GM18505 (cell line): Measurements from ENCODE around the gene AQP1.

Experiments used
- ATAC-seq: cut with Tn5 transposase; IDR thresholded peaks from one replicate; pipeline ENCODE4 v1.9.1; 2021; ENCODE audit not compliant: unreplicated experiment
- POLR2A ChIP-seq: IDR thresholded peaks from 4 replicates; pipeline ENCODE4 v1.6.1; 2011; ENCODE audit warnings: borderline replicate concordance; ENCODE audit not compliant: insufficient read depth, insufficient read length; ENCODE audit errors: extremely low read depth

The AQP1 gene

DNA sequence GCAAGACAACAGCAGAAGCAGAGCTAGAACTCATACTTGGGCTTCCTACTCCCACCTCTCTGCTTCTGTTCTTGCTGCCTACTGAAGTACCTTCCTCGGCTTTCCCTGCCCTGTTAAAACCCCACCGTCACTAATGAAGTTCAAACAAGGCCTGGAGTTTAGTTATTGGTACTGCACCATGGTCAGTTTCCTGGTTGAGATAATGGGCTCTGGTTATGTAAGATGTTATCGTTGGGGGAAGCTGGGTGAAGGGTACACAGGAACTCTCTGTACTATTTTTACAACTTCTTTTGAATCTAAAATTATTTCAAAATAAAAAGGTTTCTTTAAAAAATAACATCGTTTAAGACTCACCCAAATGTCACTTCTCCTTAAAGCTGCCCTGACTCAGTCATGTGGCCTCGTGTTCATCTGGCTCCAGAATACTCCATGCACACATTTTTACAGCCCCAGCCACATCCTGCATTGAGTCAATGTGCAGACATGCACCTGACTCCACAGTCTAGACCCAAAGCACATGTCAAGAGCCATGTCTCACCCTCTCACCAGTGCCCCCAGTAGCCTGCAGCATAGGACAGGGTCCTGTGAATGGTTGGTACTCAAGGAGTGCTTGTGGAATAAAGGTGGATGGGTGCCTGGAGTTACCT lies 36.9 kb upstream of the AQP1 start:
- ATAC-seq, result no peak
- no peak for TF ChIP-seq POLR2A

DNA sequence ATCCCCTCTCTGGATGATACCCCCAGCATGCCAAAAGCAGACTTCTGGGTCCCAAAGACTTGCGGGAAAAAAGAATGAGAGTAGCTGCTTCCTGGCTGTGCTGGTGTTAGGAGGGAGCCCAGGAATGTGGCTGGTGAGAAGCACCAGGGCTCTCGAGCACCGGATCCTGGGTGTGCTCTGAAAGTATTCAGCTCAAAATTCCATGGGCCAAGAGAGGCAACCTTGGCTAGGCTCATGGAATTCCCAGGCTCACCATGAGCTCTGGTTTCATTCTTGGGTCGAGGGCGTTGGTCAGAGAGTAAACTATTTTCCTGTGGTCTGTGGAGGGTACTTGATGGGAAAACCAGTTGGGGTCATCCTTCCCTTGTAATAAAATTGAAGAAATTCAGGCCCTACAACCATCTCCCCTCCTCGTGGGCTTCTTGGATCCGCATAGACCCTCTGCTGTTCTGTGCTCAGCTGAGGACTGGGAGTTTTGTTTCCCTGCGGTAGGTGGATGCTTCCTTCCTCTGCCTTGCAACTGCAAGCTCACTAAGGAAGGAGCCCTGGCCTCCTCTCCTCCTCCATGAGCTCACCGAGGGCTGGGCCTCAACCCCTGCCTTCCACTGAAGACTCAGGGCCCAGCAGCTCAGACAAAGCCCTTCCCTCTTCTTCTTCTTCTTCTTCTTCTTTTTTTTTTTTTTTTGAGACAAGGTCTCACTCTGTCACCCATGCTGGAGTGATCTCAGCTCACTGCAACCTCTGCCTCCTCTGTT lies 34.5 kb upstream of the AQP1 start:
- no peak for ATAC-seq
- TF ChIP-seq POLR2A, result no peak

DNA sequence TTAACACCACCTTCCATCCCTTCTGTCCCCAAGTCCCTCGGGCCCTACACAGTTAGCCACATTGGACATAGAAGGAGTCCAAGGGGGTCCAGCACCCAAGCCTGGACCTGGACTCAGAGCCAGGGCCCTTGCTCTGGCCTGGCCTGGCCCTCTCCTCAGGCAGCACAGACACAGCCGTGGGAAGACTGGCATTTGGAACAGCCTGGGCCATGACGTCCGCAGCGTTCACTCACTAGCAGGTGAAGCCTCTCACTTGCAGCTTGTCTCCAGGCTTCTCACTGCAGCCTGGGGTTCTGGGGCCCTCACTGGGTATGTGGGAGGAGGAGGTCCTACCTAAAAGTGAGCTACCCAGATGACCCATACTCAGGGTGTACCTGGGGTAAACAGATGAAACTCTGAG lies 33.7 kb upstream of the AQP1 start:
- TF ChIP-seq POLR2A, result no peak
- no peak for ATAC-seq

DNA sequence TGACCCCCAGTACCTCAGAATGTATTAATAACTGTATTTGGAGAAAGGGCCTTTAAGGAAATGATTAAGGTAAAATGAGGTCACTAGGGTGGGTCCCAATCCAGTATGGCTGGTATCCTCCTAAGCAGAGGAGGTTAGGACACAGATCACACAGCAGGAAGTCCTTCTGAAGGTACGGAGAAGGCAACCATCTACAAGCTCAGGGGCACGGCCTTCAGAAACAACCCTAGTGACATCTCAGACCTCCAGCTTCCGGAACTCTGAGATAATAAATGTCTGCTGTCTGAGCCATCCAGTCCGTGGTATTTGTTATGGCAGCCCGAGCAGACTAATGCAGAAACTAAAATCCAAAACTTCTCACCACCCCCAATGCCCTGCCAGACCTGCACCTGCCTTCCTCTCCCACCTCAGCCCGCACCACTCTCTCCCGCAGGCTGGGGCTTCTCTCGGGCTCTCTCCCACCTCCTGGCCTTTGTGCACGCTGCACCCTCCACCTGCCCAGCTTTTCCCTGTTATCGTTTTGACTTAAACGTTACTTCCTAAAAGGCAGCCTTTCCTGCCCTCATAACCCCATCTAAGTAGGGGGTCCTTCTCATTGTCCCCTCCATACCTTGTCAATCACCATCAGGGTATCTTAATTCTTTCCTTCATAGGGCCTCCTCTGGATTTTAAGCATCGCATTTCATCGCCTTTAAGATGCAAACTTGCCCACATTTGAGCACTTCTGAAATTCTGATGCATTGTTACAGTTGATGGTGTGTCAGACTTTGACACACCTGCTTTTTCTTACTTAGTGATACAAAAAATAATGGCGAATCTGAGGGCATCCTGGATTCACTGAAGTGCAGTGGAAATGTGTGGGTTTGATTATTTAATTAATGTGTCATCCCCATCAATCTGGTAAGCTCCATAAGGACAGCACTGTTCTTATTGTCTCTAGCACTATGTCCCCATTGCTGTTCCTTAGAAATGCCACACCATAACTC lies 32.2 kb upstream of the AQP1 start:
- ATAC-seq, result no peak
- TF ChIP-seq POLR2A, result no peak

DNA sequence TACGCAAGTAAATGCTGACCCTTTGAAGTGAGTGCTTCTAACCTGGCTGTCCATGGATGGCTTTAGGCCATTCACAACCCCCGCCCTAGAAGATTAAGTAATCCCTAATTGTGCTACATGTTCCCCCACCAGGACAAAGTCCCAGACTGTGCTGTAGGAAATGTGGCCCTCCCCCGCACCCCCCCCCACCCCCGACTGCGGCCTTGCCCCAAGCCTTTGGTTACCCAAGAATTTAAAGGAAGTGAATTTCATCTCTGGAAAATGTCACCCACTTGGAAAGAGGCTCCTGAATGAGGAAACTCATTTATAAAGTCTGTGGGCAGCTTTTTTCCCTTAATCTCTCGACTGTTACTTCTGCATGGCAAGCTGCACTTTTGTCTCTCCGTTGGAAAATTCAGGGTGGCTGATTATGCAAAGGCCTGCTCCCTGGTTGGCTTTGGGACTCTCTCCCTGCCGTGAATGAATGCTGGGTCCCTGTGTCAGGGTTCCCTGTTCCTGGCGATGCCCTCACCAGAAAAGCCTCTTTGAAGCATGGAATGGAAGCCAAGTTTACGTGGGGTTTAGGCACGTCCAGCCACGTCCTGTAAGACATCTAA lies 31.4 kb upstream of the AQP1 start:
- no peak for ATAC-seq

DNA sequence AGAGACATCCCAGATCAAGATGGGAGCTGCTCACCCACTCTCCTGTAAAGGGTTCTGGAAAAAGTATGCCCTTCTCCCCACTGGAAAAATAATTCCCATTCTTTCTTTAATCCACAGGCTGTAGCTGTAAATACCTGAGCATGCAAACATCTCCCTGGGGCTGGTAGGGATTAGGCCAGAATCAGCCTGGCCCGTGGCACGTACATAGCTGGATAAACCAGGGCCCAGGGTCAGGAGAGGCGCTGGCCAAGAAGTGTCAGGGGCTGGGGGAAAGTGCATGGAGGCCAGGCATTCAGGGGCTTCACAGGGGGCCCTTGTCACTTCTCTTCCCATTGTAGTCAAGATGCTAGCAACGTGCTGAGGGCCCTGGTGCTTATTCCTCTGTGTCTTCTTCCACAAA lies 30.7 kb upstream of the AQP1 start:
- no peak for ATAC-seq
- TF ChIP-seq POLR2A, result no peak

More for the DNA sequence above, 31.4 kb upstream of the AQP1 start:
- no peak for TF ChIP-seq POLR2A

DNA sequence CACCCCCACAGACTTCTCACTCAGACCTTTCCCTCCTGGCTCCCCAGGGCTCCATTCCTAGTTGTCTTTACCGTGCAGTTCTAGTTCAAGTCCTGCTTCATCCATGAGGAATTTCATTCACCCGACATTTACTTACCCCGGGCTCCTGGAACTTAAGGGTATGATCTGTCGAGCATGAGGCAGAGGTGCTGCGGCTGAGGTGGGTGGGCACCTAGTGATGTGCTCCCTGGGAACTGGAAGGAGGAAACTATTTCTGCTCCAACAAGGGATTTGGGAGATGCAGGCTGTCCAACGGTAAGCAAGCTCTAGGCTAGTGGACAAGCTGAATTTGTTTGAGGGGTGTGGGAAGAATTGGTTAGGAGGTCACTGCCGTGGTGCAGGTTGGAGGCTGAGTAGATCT lies 30.2 kb upstream of the AQP1 start:
- TF ChIP-seq POLR2A, result no peak
- no peak for ATAC-seq

DNA sequence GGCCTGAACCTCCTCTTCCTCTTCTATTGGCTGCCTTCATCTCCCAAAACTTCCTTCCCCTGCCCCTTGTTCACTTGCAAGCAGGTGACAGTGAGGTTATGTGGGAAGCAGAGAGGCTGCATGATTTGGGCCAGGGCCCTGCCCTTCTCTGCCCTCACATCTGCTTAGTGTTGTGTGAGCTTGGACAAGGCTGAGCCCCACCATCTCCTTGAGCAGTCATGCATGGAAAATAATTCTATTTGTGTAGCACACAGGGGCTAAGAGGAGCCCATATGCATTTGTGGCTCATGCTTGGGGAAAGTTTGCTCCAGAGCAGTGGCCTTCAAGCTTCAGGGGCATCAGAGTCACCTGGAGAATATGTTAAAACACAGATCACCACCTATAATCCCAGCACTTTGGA lies 26.8 kb upstream of the AQP1 start:
- no peak for TF ChIP-seq POLR2A
- ATAC-seq, result no peak

DNA sequence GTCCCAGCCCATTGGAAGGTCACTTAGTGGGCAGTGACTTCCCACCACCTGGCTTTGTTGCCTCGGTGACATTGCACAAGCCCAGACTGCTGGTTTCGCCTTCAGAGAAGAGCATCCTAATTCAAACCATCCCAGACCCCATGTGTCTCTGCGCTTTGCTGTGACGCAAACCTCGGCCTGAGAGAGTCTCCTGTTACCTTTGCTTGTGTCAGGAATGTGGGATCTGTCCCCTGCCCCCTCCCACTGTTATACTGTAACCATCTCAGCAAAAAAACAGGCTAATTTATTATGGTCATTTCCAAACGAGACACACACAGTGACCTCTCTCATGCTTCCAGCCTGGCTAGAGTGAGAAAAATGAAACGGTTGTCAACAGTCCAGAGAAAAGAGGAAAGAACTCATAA lies 25.0 kb upstream of the AQP1 start:
- no peak for TF ChIP-seq POLR2A
- ATAC-seq, result no peak

DNA sequence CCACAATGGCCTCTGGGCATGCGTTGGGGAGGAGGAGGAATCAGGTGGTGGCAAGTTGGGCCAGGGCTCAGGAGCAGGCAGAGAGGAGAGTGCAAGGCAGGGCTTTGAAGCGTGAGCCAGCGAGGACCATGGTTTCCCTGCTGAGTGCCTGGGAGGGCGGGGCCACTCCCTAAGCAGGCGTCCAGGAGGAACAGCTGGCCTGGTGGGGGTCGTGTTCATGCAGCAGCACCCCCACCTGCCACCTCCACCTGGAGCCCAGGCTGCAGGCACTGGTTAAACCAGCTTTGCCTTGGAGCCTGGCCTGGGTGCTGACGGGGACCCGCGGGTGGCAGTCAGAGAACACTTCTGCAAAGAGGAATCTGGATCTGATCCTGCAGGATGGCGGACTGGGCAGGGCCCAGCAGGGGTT lies 24.2 kb upstream of the AQP1 start:
- no peak for ATAC-seq

DNA sequence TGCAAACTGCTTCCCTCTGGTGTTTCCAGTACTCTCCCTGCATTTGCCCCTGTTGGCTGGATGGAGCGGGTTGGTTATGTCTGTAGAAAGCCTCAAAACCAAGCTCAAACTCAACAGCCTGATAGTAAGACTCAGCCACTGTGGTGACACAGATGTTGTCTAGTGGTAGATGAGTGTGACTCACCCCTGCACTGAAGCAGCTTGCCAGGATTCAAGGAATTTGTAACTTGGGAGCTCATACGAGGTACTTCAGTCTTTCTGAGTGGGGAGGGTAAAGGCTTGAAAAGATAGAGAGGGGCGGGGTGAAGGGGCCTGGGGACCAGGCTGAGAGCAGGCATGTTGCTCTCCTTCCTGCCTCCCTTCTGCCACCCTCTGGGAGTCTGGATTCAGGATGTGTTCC lies 22.9 kb upstream of the AQP1 start:
- ATAC-seq, result no peak
- no peak for TF ChIP-seq POLR2A

More for the DNA sequence above, 24.2 kb upstream of the AQP1 start:
- TF ChIP-seq POLR2A, result no peak

DNA sequence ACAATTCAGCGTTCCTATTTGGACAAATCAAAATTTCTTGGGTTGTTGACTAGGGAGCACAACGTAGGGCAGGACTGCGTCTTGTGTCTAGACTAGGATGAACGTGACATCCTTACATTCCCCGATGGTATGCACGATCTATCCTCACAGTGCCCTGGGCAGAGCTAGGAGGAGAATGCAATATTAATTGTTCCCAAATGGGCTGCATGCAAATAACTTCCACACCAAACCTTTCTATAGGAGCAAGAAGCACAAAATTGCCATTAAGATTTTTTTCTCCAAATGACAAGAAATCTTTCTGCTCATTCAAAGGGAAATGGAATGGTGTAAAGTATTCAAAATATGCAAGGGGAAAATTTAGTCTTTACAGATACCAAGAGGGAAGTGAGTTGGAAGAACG lies 21.4 kb upstream of the AQP1 start:
- TF ChIP-seq POLR2A, result no peak
- no peak for ATAC-seq

DNA sequence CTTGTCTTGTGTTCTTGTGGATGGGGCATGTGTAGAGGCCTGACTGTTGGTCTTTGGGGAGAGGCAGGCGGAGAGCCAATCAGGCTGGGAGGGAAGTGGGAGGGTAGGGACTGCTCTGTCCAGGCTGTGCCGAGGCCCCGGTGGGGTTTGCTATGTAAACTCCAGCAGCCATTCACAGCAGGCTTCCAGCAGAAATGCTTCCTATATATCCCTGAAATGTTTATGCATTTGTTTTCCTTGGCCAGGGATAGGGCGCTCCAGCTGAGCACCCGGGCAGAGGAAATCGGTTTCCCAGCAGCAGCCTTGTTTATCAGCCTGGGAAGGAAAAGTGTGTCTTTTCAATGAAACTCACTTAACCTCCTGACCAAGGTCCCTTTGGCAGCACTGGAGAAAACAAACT lies 18.3 kb upstream of the AQP1 start:
- TF ChIP-seq POLR2A, result no peak
- ATAC-seq, result no peak

DNA sequence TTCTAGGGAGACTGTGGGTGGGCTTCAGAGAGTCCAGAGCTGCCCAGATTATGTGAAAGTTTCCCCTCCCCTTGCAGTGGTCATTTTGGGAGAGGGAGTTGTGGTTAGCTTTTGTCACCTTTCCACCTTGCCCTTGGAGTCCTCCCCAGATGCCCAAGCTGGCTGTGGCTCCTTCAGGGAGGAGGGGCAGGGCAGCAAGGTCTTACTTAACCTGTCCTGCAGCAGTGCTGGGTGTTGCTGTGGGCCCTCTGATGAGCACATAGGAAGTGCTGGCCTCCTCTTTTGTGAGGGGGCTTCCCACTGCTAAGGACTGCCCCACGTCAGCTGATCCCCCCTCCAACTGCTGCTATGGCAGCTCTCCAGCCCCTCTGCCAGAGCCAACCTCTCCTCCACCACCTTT lies 17.6 kb upstream of the AQP1 start:
- TF ChIP-seq POLR2A, result no peak
- no peak for ATAC-seq
